HEK293 (cell line): ENCODE results near the gene ROBO1.

Experiments
- SETDB1 ChIP-seq: IDR thresholded peaks from one replicate; pipeline ENCODE4 v1.6.1; 2017; ENCODE audit warnings: mild to moderate bottlenecking, low read length, moderate library complexity, mixed read lengths; ENCODE audit not compliant: insufficient read length
- TRIM28 ChIP-seq: IDR thresholded peaks from 2 replicates; pipeline ENCODE4 v1.6.1; 2011; ENCODE audit warnings: low read length, control low read depth, borderline replicate concordance
- YY1 ChIP-seq: fragments of 450-650 bp; formaldehyde crosslinking; IDR thresholded peaks from 2 replicates; pipeline ENCODE4 v1.5.1; 2018; ENCODE audit warnings: missing biosample characterization, missing genetic modification characterization
- ZBTB7A ChIP-seq: fragments of 450-650 bp; formaldehyde crosslinking; IDR thresholded peaks from 2 replicates; pipeline ENCODE4 v1.5.1; 2016; ENCODE audit warnings: low read depth, missing biosample characterization, missing genetic modification characterization
- ZNF354C ChIP-seq: fragments of 450-650 bp; formaldehyde crosslinking; IDR thresholded peaks from 2 replicates; pipeline ENCODE4 v1.5.1; 2016; ENCODE audit warnings: missing biosample characterization, missing genetic modification characterization, low read depth, borderline replicate concordance
- ZNF792 ChIP-seq: fragments of 450-650 bp; formaldehyde crosslinking; IDR thresholded peaks from 2 replicates; pipeline ENCODE4 v1.5.1; 2016; ENCODE audit warnings: missing biosample characterization, missing genetic modification characterization
- TF ChIP-seq, protein P1 (sequence below): fragments of 450-650 bp; formaldehyde crosslinking; IDR thresholded peaks from 2 replicates; pipeline ENCODE4 v1.5.1; 2016; ENCODE audit warnings: missing biosample characterization, missing genetic modification characterization
- TF ChIP-seq, protein P2 (sequence below): fragments of 450-650 bp; IDR thresholded peaks from 2 replicates; pipeline ENCODE4 v1.5.1; 2018; ENCODE audit warnings: missing biosample characterization, mild to moderate bottlenecking, missing genetic modification characterization
- TF ChIP-seq, protein P3 (sequence below): fragments of 450-650 bp; formaldehyde crosslinking; IDR thresholded peaks from 2 replicates; pipeline ENCODE4 v1.5.1; 2016; ENCODE audit warnings: missing biosample characterization, missing genetic modification characterization, low read depth

DNA sequence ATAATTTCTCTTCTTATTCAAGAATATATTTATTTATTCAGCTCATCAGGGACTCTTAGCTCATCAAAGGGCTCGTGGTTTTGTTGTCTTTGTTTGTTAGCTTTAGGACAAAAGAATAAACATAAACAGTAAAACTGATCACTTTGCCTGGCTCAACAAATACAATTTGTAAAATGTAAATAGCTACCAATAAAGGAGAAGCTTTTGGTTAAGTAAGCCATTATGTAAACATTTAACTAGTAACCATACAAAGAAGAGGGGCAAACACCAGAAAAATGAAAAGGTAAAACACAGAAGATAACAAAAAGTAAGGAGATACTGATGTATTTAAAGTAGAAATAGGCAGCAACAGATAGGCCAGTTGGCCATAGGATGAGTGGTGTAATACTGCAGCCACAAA, 761.7 kb downstream of the ROBO1 start:
- TF ChIP-seq, protein P1, sequence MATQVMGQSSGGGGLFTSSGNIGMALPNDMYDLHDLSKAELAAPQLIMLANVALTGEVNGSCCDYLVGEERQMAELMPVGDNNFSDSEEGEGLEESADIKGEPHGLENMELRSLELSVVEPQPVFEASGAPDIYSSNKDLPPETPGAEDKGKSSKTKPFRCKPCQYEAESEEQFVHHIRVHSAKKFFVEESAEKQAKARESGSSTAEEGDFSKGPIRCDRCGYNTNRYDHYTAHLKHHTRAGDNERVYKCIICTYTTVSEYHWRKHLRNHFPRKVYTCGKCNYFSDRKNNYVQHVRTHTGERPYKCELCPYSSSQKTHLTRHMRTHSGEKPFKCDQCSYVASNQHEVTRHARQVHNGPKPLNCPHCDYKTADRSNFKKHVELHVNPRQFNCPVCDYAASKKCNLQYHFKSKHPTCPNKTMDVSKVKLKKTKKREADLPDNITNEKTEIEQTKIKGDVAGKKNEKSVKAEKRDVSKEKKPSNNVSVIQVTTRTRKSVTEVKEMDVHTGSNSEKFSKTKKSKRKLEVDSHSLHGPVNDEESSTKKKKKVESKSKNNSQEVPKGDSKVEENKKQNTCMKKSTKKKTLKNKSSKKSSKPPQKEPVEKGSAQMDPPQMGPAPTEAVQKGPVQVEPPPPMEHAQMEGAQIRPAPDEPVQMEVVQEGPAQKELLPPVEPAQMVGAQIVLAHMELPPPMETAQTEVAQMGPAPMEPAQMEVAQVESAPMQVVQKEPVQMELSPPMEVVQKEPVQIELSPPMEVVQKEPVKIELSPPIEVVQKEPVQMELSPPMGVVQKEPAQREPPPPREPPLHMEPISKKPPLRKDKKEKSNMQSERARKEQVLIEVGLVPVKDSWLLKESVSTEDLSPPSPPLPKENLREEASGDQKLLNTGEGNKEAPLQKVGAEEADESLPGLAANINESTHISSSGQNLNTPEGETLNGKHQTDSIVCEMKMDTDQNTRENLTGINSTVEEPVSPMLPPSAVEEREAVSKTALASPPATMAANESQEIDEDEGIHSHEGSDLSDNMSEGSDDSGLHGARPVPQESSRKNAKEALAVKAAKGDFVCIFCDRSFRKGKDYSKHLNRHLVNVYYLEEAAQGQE (tag by site-specific recombination): no peak
- TF ChIP-seq ZNF792 (tag by site-specific recombination) (no peak), ZNF354C (tag by site-specific recombination) (no peak), SETDB1 (no peak), ZBTB7A (tag by site-specific recombination) (no peak), YY1 (tag by site-specific recombination) (no peak), TRIM28 (no peak)
- TF ChIP-seq, protein P2, sequence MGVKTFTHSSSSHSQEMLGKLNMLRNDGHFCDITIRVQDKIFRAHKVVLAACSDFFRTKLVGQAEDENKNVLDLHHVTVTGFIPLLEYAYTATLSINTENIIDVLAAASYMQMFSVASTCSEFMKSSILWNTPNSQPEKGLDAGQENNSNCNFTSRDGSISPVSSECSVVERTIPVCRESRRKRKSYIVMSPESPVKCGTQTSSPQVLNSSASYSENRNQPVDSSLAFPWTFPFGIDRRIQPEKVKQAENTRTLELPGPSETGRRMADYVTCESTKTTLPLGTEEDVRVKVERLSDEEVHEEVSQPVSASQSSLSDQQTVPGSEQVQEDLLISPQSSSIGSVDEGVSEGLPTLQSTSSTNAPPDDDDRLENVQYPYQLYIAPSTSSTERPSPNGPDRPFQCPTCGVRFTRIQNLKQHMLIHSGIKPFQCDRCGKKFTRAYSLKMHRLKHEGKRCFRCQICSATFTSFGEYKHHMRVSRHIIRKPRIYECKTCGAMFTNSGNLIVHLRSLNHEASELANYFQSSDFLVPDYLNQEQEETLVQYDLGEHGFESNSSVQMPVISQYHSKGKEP (tag by site-specific recombination): no peak
- TF ChIP-seq, protein P3, sequence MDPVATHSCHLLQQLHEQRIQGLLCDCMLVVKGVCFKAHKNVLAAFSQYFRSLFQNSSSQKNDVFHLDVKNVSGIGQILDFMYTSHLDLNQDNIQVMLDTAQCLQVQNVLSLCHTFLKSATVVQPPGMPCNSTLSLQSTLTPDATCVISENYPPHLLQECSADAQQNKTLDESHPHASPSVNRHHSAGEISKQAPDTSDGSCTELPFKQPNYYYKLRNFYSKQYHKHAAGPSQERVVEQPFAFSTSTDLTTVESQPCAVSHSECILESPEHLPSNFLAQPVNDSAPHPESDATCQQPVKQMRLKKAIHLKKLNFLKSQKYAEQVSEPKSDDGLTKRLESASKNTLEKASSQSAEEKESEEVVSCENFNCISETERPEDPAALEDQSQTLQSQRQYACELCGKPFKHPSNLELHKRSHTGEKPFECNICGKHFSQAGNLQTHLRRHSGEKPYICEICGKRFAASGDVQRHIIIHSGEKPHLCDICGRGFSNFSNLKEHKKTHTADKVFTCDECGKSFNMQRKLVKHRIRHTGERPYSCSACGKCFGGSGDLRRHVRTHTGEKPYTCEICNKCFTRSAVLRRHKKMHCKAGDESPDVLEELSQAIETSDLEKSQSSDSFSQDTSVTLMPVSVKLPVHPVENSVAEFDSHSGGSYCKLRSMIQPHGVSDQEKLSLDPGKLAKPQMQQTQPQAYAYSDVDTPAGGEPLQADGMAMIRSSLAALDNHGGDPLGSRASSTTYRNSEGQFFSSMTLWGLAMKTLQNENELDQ (tag by site-specific recombination): no peak
